Stimulated activated naive CD4-positive, alpha-beta T cell treated with Interleukin-2 at 50 U/mL for 16 hours (primary cell): ENCODE data around the gene ATP5ME.
"Not testable (repeated sequence)": the region's sequence is repeated elsewhere in the genome, so short reads cannot be mapped to it uniquely, and the experiment has no call there.

Experiments
- DNase-seq: peaks from one replicate; lab custom pipeline; 2025; lab: John Stamatoyannopoulos, UW

Gene ATP5ME

GRCh38 chr4:683982-684622 lies 10.0 kb upstream of the ATP5ME start:
- DNase-seq = no peak

GRCh38 chr4:683247-683897 lies 9.3 kb upstream of the ATP5ME start:
- no peak for DNase-seq

GRCh38 chr4:682490-683172 lies 8.6 kb upstream of the ATP5ME start:
- no peak for DNase-seq

GRCh38 chr4:681736-682451 lies 7.8 kb upstream of the ATP5ME start:
- DNase-seq = peak; percentile 18

GRCh38 chr4:680928-681645 lies 7.0 kb upstream of the ATP5ME start:
- peak; percentile 47 for DNase-seq

GRCh38 chr4:680551-680927 lies 6.5 kb upstream of the ATP5ME start:
- DNase-seq = no peak

GRCh38 chr4:680091-680490 lies 6.0 kb upstream of the ATP5ME start:
- no peak for DNase-seq

GRCh38 chr4:679629-680028 lies 5.6 kb upstream of the ATP5ME start:
- DNase-seq = no peak

GRCh38 chr4:679104-679481 lies 5.0 kb upstream of the ATP5ME start:
- no peak for DNase-seq

- DNase-seq = no peak
Observed at GRCh38 chr4:678331-679103, 4.4 kb upstream of the ATP5ME start.

GRCh38 chr4:677431-678293 lies 3.6 kb upstream of the ATP5ME start:
- peak; percentile 37 for DNase-seq

GRCh38 chr4:676871-677235 lies 2.8 kb upstream of the ATP5ME start:
- DNase-seq = no peak

- no peak for DNase-seq
Observed at GRCh38 chr4:675980-676870, 2.1 kb upstream of the ATP5ME start.

GRCh38 chr4:675036-675882 lies 1.2 kb upstream of the ATP5ME start:
- DNase-seq = no peak

GRCh38 chr4:673349-674091 lies 556 bp downstream of the ATP5ME start:
- no peak for DNase-seq

- no peak for DNase-seq
Observed at GRCh38 chr4:671769-672168, 2.3 kb downstream of the ATP5ME start.

- DNase-seq = not testable (repeated sequence)
Observed at GRCh38 chr4:669806-670559, 4.1 kb downstream of the ATP5ME start.
